ENCODE data around the gene ABRAXAS1. TPM values are rescaled to one million over a fixed set of nuclear protein-coding genes. Genes with fewer than 3 reads are reported as not detected.
"Not testable (repeated sequence)": the region's sequence is repeated elsewhere in the genome, so short reads cannot be mapped to it uniquely, and the experiment has no call there.

The ABRAXAS1 gene
- total RNA-seq, 1 donor from 2014 or later, result 27.2 TPM

DNA sequence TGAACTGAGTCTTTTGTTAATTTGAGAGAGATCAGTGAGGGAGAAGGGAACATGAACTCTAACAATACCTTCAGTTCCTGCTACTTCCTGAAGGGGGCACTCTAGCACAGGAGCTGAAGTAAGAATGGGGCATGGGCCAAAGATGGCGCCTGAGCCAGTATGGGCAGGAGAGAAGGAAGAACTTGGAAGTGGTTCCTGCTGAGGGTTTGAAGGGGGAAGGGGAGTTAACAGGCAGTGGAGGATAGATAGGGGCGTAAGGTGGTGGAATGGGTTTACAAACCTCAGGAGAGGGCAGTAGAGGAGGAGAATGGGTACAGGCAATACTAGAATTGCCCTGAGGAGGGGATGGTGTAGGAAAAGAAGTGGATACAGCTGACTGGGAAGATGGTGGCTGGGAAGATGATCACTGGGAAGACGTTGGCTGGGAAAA, 24.3 kb upstream of the ABRAXAS1 start:
- not testable (repeated sequence) for DNase-seq (ENCODE audit: low spot score, unreplicated experiment); H3K4me3 Mint-ChIP-seq (ENCODE audit: low read depth)

GRCh38 chr4:83504996-83505395, 20.1 kb upstream of the ABRAXAS1 start:
- no peak overlapping the region for H3K4me3 Mint-ChIP-seq (ENCODE audit: low read depth)
- no peak for TF ChIP-seq CTCF (IDR thresholded peaks at IDR 0.05; ENCODE audit: unreplicated experiment)
- H3K27ac Mint-ChIP-seq, result no peak overlapping the region
- peaks cover 9% of the 10 kb centered on the region for H3K9me3 Mint-ChIP-seq (ENCODE audit: low read depth)
- DNase-seq (ENCODE audit: low spot score, unreplicated experiment), result no peak
- no peaks in the 10 kb centered on the region for H3K4me1 Mint-ChIP-seq (ENCODE audit: low read depth)
- H3K36me3 Mint-ChIP-seq (ENCODE audit: insufficient read depth), result no peaks in the 10 kb centered on the region
- H3K27me3 Mint-ChIP-seq, result peaks cover 4% of the 10 kb centered on the region

More for the DNA sequence above, 24.3 kb upstream of the ABRAXAS1 start:
- H3K27ac Mint-ChIP-seq; H3K36me3 Mint-ChIP-seq (ENCODE audit: insufficient read depth); H3K4me1 Mint-ChIP-seq (ENCODE audit: low read depth); H3K9me3 Mint-ChIP-seq (ENCODE audit: low read depth); H3K27me3 Mint-ChIP-seq: not testable (repeated sequence)
- TF ChIP-seq CTCF (IDR thresholded peaks at IDR 0.05; ENCODE audit: unreplicated experiment), result peak; percentile 43

GRCh38 chr4:83504503-83504902, 19.6 kb upstream of the ABRAXAS1 start:
- no peak for TF ChIP-seq CTCF (IDR thresholded peaks at IDR 0.05; ENCODE audit: unreplicated experiment)
- H3K4me3 Mint-ChIP-seq (ENCODE audit: low read depth), result no peak overlapping the region
- peaks cover 4% of the 10 kb centered on the region for H3K27me3 Mint-ChIP-seq
- no peak for DNase-seq (ENCODE audit: low spot score, unreplicated experiment)
- H3K4me1 Mint-ChIP-seq (ENCODE audit: low read depth), result no peaks in the 10 kb centered on the region
- H3K9me3 Mint-ChIP-seq (ENCODE audit: low read depth), result peaks cover 7% of the 10 kb centered on the region
- no peak overlapping the region for H3K27ac Mint-ChIP-seq
- H3K36me3 Mint-ChIP-seq (ENCODE audit: insufficient read depth), result no peaks in the 10 kb centered on the region

GRCh38 chr4:83503974-83504373, 19.1 kb upstream of the ABRAXAS1 start:
- Mint-ChIP-seq H3K4me1 (ENCODE audit: low read depth) (no peaks in the 10 kb centered on the region), H3K4me3 (ENCODE audit: low read depth) (no peak overlapping the region), H3K9me3 (ENCODE audit: low read depth) (peaks cover 2% of the 10 kb centered on the region), H3K27ac (no peak overlapping the region), H3K27me3 (peaks cover 4% of the 10 kb centered on the region), H3K36me3 (ENCODE audit: insufficient read depth) (no peaks in the 10 kb centered on the region)
- DNase-seq (ENCODE audit: low spot score, unreplicated experiment), result no peak
- TF ChIP-seq CTCF (IDR thresholded peaks at IDR 0.05; ENCODE audit: unreplicated experiment), result no peak

DNA sequence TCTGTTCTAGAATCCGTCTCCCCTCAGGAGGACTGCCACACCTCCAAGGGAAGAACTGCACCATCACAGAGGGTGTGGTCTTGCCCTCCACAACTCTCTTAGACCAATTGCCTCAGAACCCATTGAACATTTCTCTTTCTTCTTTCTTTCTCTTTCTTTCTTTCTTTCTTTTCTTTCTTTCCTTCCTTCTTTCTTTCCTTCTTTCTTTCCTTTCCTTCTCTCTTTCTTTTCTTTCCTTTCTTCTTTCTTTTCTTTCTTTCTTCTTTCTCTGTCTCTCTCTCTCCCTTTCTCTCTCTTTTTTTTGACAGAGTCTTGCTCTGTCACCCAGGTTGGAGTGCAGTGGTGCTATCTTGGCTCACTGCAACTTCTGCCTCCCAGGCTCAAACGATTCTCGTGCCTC, 16.8 kb upstream of the ABRAXAS1 start:
- not testable (repeated sequence) for H3K4me1 Mint-ChIP-seq (ENCODE audit: low read depth); H3K9me3 Mint-ChIP-seq (ENCODE audit: low read depth); H3K27me3 Mint-ChIP-seq; H3K4me3 Mint-ChIP-seq (ENCODE audit: low read depth); H3K27ac Mint-ChIP-seq; H3K36me3 Mint-ChIP-seq (ENCODE audit: insufficient read depth); DNase-seq (ENCODE audit: low spot score, unreplicated experiment)

GRCh38 chr4:83498187-83498586, 13.3 kb upstream of the ABRAXAS1 start:
- no peak overlapping the region for H3K4me3 Mint-ChIP-seq (ENCODE audit: low read depth)
- H3K27me3 Mint-ChIP-seq, result no peaks in the 10 kb centered on the region
- DNase-seq (ENCODE audit: low spot score, unreplicated experiment), result no peak
- TF ChIP-seq CTCF (IDR thresholded peaks at IDR 0.05; ENCODE audit: unreplicated experiment), result no peak
- H3K27ac Mint-ChIP-seq, result peak overlapping the region; percentile 21
- peaks cover 2% of the 10 kb centered on the region for H3K4me1 Mint-ChIP-seq (ENCODE audit: low read depth)
- H3K36me3 Mint-ChIP-seq (ENCODE audit: insufficient read depth), result no peaks in the 10 kb centered on the region
- H3K9me3 Mint-ChIP-seq (ENCODE audit: low read depth), result no peaks in the 10 kb centered on the region

GRCh38 chr4:83496085-83496917, 11.4 kb upstream of the ABRAXAS1 start:
- not testable (repeated sequence) for DNase-seq (ENCODE audit: low spot score, unreplicated experiment); H3K36me3 Mint-ChIP-seq (ENCODE audit: insufficient read depth); H3K9me3 Mint-ChIP-seq (ENCODE audit: low read depth); H3K4me1 Mint-ChIP-seq (ENCODE audit: low read depth); H3K27me3 Mint-ChIP-seq; H3K4me3 Mint-ChIP-seq (ENCODE audit: low read depth)
- H3K27ac Mint-ChIP-seq, result peak overlapping the region; percentile 15

All from progenitor cell of endocrine pancreas (in vitro differentiated cells).